ENCODE data around the gene PTDSS2.

Gene PTDSS2

DNA sequence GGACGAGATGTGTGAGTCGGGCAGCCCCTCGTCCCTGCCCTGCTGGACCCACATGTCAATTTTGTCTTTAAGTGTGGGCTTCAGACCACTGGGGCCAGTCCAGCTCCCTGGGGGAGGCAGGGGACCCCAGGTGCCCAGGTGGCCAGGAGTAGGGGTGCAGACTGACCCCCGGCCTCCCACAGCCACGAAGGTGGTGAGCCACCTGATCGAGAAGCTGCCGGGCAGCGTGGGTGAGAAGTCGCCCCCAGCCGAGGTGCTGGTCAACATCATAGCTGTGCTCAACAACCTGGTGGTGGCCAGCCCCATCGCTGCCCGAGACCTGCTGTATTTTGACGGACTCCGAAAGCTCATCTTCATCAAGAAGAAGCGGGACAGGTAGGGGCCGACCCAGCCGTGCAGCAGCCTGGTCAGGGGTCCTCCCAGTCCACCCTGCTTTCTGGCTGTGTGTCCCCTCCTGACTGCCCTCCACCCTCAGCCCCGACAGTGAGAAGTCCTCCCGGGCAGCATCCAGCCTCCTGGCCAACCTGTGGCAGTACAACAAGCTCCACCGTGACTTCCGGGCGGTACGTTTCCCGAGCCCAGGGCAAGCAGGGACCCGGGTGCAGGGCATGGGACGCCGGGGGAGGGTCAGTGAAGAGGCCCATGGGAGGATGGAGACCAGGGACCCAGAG, 46.2 kb upstream of the PTDSS2 start:
- Histone ChIP-seq H3F3A (ENCODE audit: low read depth) (no peaks in the 10 kb centered on the region), H3K9ac (ENCODE audit: low read depth, low read length, poor library complexity, severe bottlenecking) (no peak overlapping the region), H3K4me1 (ENCODE audit: insufficient read depth, low read length, poor library complexity, severe bottlenecking) (peaks cover 26% of the 10 kb centered on the region), H3K27me3 (ENCODE audit: insufficient read depth, low read length, poor library complexity, severe bottlenecking) (no peaks in the 10 kb centered on the region), H3K36me3 (ENCODE audit: insufficient read depth, low read length) (no peaks in the 10 kb centered on the region), H3K4me3 (ENCODE audit: low read length, poor library complexity, severe bottlenecking) (no peak overlapping the region), H4K20me1 (ENCODE audit: insufficient read depth, low read length, poor library complexity, severe bottlenecking) (peaks cover 3% of the 10 kb centered on the region), H2AFZ (ENCODE audit: low read length) (no peak overlapping the region), H3K9me2 (replicated peaks; ENCODE audit: low read depth, low read length) (no peaks in the 10 kb centered on the region), H3K79me2 (ENCODE audit: insufficient read depth, low read length) (no peaks in the 10 kb centered on the region), H3K9me3 (ENCODE audit: insufficient read depth, low read depth, low read length) (no peaks in the 10 kb centered on the region), H3K4me2 (ENCODE audit: low read depth, low read length, poor library complexity, severe bottlenecking) (no peak overlapping the region)
- TF ChIP-seq, protein P1, sequence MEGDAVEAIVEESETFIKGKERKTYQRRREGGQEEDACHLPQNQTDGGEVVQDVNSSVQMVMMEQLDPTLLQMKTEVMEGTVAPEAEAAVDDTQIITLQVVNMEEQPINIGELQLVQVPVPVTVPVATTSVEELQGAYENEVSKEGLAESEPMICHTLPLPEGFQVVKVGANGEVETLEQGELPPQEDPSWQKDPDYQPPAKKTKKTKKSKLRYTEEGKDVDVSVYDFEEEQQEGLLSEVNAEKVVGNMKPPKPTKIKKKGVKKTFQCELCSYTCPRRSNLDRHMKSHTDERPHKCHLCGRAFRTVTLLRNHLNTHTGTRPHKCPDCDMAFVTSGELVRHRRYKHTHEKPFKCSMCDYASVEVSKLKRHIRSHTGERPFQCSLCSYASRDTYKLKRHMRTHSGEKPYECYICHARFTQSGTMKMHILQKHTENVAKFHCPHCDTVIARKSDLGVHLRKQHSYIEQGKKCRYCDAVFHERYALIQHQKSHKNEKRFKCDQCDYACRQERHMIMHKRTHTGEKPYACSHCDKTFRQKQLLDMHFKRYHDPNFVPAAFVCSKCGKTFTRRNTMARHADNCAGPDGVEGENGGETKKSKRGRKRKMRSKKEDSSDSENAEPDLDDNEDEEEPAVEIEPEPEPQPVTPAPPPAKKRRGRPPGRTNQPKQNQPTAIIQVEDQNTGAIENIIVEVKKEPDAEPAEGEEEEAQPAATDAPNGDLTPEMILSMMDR (conservative IDR thresholded peaks at IDR 0.05; ENCODE audit: low read length): no peak
- TF ChIP-seq EZH2phosphoT487 (IDR thresholded peaks at IDR 0.05; ENCODE audit: borderline replicate concordance): no peak

DNA sequence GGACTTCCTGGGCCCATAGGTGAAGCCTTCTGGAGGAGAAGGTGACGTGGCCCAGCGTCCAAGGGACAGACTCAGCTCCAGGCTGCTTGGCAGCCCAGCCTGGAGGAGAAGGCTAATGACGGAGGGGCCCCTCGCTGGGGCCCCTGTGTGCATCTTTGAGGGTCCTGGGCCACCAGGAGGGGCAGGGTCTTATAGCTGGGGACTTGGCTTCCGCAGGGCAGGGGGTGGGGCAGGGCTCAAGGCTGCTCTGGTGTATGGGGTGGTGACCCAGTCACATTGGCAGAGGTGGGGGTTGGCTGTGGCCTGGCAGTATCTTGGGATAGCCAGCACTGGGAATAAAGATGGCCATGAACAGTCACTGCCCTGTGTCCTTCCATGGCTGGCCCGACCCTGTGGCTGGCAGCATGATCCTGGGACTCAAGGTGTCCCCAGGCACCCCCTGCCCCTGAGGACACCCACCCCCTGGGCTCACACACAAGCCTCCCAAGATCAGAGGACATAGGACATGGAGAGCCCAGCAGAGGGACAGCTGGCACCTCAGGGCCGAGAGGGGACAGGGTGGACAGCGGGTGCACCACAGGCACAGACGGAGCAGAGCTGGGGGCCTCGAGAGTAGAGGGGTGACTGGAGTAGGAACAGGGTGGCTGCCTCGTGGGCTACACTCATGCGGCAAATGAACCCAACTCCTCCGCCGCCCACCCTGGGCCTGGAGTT, 45.4 kb upstream of the PTDSS2 start:
- Histone ChIP-seq H3K27me3 (ENCODE audit: insufficient read depth, low read length, poor library complexity, severe bottlenecking) (no peaks in the 10 kb centered on the region), H3K9me2 (replicated peaks; ENCODE audit: low read depth, low read length) (no peaks in the 10 kb centered on the region), H3K36me3 (ENCODE audit: insufficient read depth, low read length) (no peaks in the 10 kb centered on the region), H2AFZ (ENCODE audit: low read length) (no peak overlapping the region), H3K4me1 (ENCODE audit: insufficient read depth, low read length, poor library complexity, severe bottlenecking) (peaks cover 34% of the 10 kb centered on the region), H3F3A (ENCODE audit: low read depth) (no peaks in the 10 kb centered on the region; the same call in 1 of the 2 replicates), H3K9ac (ENCODE audit: low read depth, low read length, poor library complexity, severe bottlenecking) (no peak overlapping the region), H3K9me3 (ENCODE audit: insufficient read depth, low read depth, low read length) (no peaks in the 10 kb centered on the region), H3K4me2 (ENCODE audit: low read depth, low read length, poor library complexity, severe bottlenecking) (no peak overlapping the region), H3K4me3 (ENCODE audit: low read length, poor library complexity, severe bottlenecking) (no peak overlapping the region), H3K79me2 (ENCODE audit: insufficient read depth, low read length) (no peaks in the 10 kb centered on the region), H4K20me1 (ENCODE audit: insufficient read depth, low read length, poor library complexity, severe bottlenecking) (peaks cover 3% of the 10 kb centered on the region)
- TF ChIP-seq EZH2phosphoT487 (IDR thresholded peaks at IDR 0.05; ENCODE audit: borderline replicate concordance): no peak

DNA sequence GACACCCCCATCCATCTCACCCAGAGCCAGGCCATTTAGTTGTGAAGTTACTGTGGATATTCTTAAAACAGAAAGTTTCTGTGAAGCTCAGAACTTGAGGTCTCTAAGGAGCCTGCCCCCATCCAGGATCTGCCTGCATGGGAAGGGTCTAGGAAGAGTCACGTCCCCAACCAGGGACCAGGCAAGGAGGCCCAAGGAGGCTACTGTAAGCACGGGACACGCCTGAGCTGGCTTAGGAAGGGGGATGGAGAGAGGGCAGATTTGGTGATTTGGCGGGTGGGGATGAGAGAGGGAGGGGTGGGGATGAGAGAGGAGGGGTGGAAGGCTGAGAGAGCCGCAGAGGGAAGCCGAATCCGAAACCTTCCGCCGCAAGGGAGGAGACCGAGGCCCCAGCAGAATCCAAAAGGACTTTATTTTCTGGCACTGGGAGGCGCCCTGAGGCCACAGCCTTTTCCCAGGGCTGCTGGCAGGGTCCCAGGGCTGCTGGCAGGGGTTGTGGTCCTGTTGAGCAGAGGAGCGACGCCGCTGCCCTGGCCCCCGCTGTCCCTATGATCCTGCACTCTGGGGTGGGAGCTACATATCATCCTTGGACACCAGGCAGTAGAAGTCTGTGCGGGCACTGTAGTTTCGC, 44.6 kb upstream of the PTDSS2 start:
- no peak overlapping the region for H3K4me2 ChIP-seq (ENCODE audit: low read depth, low read length, poor library complexity, severe bottlenecking)
- no peaks in the 10 kb centered on the region for H3K27me3 ChIP-seq (ENCODE audit: insufficient read depth, low read length, poor library complexity, severe bottlenecking)
- H3K9ac ChIP-seq (ENCODE audit: low read depth, low read length, poor library complexity, severe bottlenecking): no peak overlapping the region
- no peaks in the 10 kb centered on the region for H3K9me3 ChIP-seq (ENCODE audit: insufficient read depth, low read depth, low read length)
- TF ChIP-seq EZH2phosphoT487 (IDR thresholded peaks at IDR 0.05; ENCODE audit: borderline replicate concordance): no peak
- TF ChIP-seq, protein P1 (conservative IDR thresholded peaks at IDR 0.05; ENCODE audit: low read length): no peak
- no peak overlapping the region for H3K4me3 ChIP-seq (ENCODE audit: low read length, poor library complexity, severe bottlenecking)
- H3K9me2 ChIP-seq (replicated peaks; ENCODE audit: low read depth, low read length): no peaks in the 10 kb centered on the region
- peaks cover 41% of the 10 kb centered on the region for H3K4me1 ChIP-seq (ENCODE audit: insufficient read depth, low read length, poor library complexity, severe bottlenecking)
- no peaks in the 10 kb centered on the region for H3K79me2 ChIP-seq (ENCODE audit: insufficient read depth, low read length)
- peaks cover 3% of the 10 kb centered on the region for H4K20me1 ChIP-seq (ENCODE audit: insufficient read depth, low read length, poor library complexity, severe bottlenecking)
- H3K36me3 ChIP-seq (ENCODE audit: insufficient read depth, low read length): no peaks in the 10 kb centered on the region
- no peaks in the 10 kb centered on the region; the same call in 1 of the 2 replicates for H3F3A ChIP-seq (ENCODE audit: low read depth)
- no peak overlapping the region for H2AFZ ChIP-seq (ENCODE audit: low read length)
